ENCODE data around the gene KIAA0232.
"Not testable (repeated sequence)": the region's sequence is repeated elsewhere in the genome, so short reads cannot be mapped to it uniquely, and the experiment has no call there.

The KIAA0232 gene

GRCh38 chr4:6755088-6755753 lies 27.3 kb upstream of the KIAA0232 start:
- DNase-seq: no peak

GRCh38 chr4:6756345-6756744 lies 26.2 kb upstream of the KIAA0232 start:
- not testable (repeated sequence) for DNase-seq

GRCh38 chr4:6758728-6759127 lies 23.8 kb upstream of the KIAA0232 start:
- DNase-seq: no peak

GRCh38 chr4:6760865-6761264 lies 21.7 kb upstream of the KIAA0232 start:
- DNase-seq: no peak

GRCh38 chr4:6761649-6762615 lies 20.6 kb upstream of the KIAA0232 start:
- DNase-seq: no peak

- no peak for DNase-seq
Observed at GRCh38 chr4:6763330-6763851, 19.1 kb upstream of the KIAA0232 start.

GRCh38 chr4:6764976-6765620 lies 17.4 kb upstream of the KIAA0232 start:
- DNase-seq: no peak

GRCh38 chr4:6765703-6766102 lies 16.8 kb upstream of the KIAA0232 start:
- DNase-seq: no peak

GRCh38 chr4:6767386-6767747 lies 15.2 kb upstream of the KIAA0232 start:
- no peak for DNase-seq

- DNase-seq: no peak
Observed at GRCh38 chr4:6767748-6768538, 14.6 kb upstream of the KIAA0232 start.

GRCh38 chr4:6768539-6768905 lies 14.0 kb upstream of the KIAA0232 start:
- no peak for DNase-seq

GRCh38 chr4:6769233-6769988 lies 13.1 kb upstream of the KIAA0232 start:
- DNase-seq: peak; percentile 15

GRCh38 chr4:6769989-6770420 lies 12.5 kb upstream of the KIAA0232 start:
- DNase-seq: no peak

- no peak for DNase-seq
Observed at GRCh38 chr4:6770581-6771228, 11.8 kb upstream of the KIAA0232 start.

- no peak for DNase-seq
Observed at GRCh38 chr4:6771229-6771671, 11.3 kb upstream of the KIAA0232 start.

- no peak for DNase-seq
Observed at GRCh38 chr4:6772223-6772928, 10.2 kb upstream of the KIAA0232 start.

- DNase-seq: no peak
Observed at GRCh38 chr4:6773106-6773505, 9.4 kb upstream of the KIAA0232 start.

- no peak for DNase-seq
Observed at GRCh38 chr4:6773616-6774540, 8.6 kb upstream of the KIAA0232 start.

GRCh38 chr4:6775746-6776145 lies 6.8 kb upstream of the KIAA0232 start:
- DNase-seq: no peak
